IMR-90 (cell line): Measurements from ENCODE around the gene TRAPPC5. TPM values are rescaled to one million over a fixed set of nuclear protein-coding genes. Genes with fewer than 3 reads are reported as not detected.

Source experiments
- ATAC-seq: fragments of 200-7000 bp; cut with Tn5 transposase; 2 replicates; pipeline ENCODE4 v1.9.1; 2020; ENCODE audit warnings: low read depth, mild to moderate bottlenecking, moderate library complexity
- BruUV-seq: library from RNA; stranded (reverse); fragments of 400-500 nt; replicated peaks from 2 replicates; lab custom pipeline; 2021; lab: Mats Ljungman, UMichigan
- CTCF ChIA-PET: fragments of 300-600 bp; formaldehyde crosslinking; extraction: SDS; loops from one replicate; lab custom pipeline; 2021; ENCODE audit warnings: antibody characterized with exemption; lab: Yijun Ruan, JAX
- POLR2A ChIA-PET: fragments of 300-600 bp; sonication (Branson Sonifier 250); formaldehyde crosslinking; loops from one replicate; lab custom pipeline; 2022; ENCODE audit warnings: antibody characterized with exemption; ENCODE audit not compliant: unreplicated experiment; lab: Charles Lee
- DNase-seq: peaks from one replicate; pipeline ENCODE4 v3.0.0; 2013
- H2AFZ ChIP-seq: replicated peaks from 2 replicates; pipeline ENCODE3; 2013; ENCODE audit warnings: low read length, mild to moderate bottlenecking; ENCODE audit not compliant: poor library complexity
- H2AK5ac ChIP-seq: 2 replicates; pipeline ENCODE4 v1.6.1; 2013; ENCODE audit warnings: low read depth, low read length, inconsistent platforms
- H2AK9ac ChIP-seq: replicated peaks from 2 replicates; pipeline ENCODE3; 2013; ENCODE audit warnings: mild to moderate bottlenecking, low read depth, low read length, moderate library complexity; ENCODE audit not compliant: poor library complexity
- H2BK120ac ChIP-seq: 2 replicates; pipeline ENCODE4 v1.6.1; 2013; ENCODE audit warnings: low read depth, low read length, inconsistent platforms
- H2BK15ac ChIP-seq: 3 replicates; pipeline ENCODE4 v1.6.1; 2013; ENCODE audit warnings: low read depth, low read length, inconsistent platforms
- H2BK20ac ChIP-seq: 2 replicates; pipeline ENCODE4 v1.6.1; 2013; ENCODE audit warnings: low read depth, mild to moderate bottlenecking, inconsistent platforms, low read length, moderate library complexity
- H2BK5ac ChIP-seq: 2 replicates; pipeline ENCODE4 v1.6.1; 2013; ENCODE audit warnings: mild to moderate bottlenecking, low read depth, low read length, inconsistent platforms; ENCODE audit not compliant: poor library complexity, severe bottlenecking
- H3K14ac ChIP-seq: replicated peaks from 2 replicates; pipeline ENCODE4 v1.6.1; 2013; ENCODE audit warnings: low read depth, low read length, inconsistent platforms
- H3K18ac ChIP-seq: 2 replicates; pipeline ENCODE4 v1.6.1; 2013; ENCODE audit warnings: low read depth, low read length, control low read depth
- H3K23ac ChIP-seq: 2 replicates; pipeline ENCODE4 v1.6.1; 2013; ENCODE audit warnings: low read depth, low read length, inconsistent platforms
- H3K27ac ChIP-seq: 2 replicates; pipeline ENCODE4 v1.5.1; 2013; ENCODE audit warnings: mild to moderate bottlenecking, control low read depth, low read length; ENCODE audit not compliant: insufficient read depth
- H3K27me3 ChIP-seq: 2 replicates; pipeline ENCODE4 v1.6.1; 2013; ENCODE audit warnings: low read length; ENCODE audit not compliant: control insufficient read depth, insufficient read depth
- H3K36me3 ChIP-seq: 2 replicates; pipeline ENCODE4 v1.6.1; 2013; ENCODE audit warnings: low read length, mixed read lengths; ENCODE audit not compliant: control insufficient read depth, insufficient read depth
- H3K4ac ChIP-seq: 2 replicates; pipeline ENCODE4 v1.6.1; 2013; ENCODE audit warnings: low read depth, low read length, inconsistent platforms
- H3K4me1 ChIP-seq: 2 replicates; pipeline ENCODE4 v1.6.1; 2013; ENCODE audit warnings: low read length, mixed read lengths; ENCODE audit not compliant: control insufficient read depth, insufficient read depth
- H3K4me2 ChIP-seq: 2 replicates; pipeline ENCODE4 v1.6.1; 2013; ENCODE audit warnings: low read depth, mild to moderate bottlenecking, control low read depth, low read length, moderate library complexity
- H3K4me3 ChIP-seq: 2 replicates; pipeline ENCODE4 v1.5.1; 2013; ENCODE audit warnings: low read depth, mild to moderate bottlenecking, control low read depth, low read length, moderate library complexity; ENCODE audit not compliant: insufficient read depth
- H3K56ac ChIP-seq: 2 replicates; pipeline ENCODE4 v1.6.1; 2013; ENCODE audit warnings: low read length, inconsistent platforms; ENCODE audit not compliant: insufficient read depth; ENCODE audit errors: extremely low read depth
- H3K79me1 ChIP-seq, 2 experiments: 2 replicates each; pipeline ENCODE4 v1.6.1; 2013; ENCODE audit warnings: low read length in 2 of 2, inconsistent platforms in 1 of 2, low read depth in 1 of 2
- H3K9ac ChIP-seq: 2 replicates; pipeline ENCODE4 v1.6.1; 2013; ENCODE audit warnings: low read depth, low read length, control low read depth
- H3K9me1 ChIP-seq: 2 replicates; pipeline ENCODE4 v1.6.1; 2013; ENCODE audit warnings: low read length, inconsistent platforms; ENCODE audit not compliant: insufficient read depth
- H3K9me3 ChIP-seq: 2 replicates; pipeline ENCODE4 v1.6.1; 2013; ENCODE audit warnings: low read length; ENCODE audit not compliant: control insufficient read depth, insufficient read depth
- H4K20me1 ChIP-seq: 2 replicates; pipeline ENCODE4 v1.6.1; 2013; ENCODE audit warnings: low read length, inconsistent platforms; ENCODE audit not compliant: insufficient read depth
- H4K5ac ChIP-seq: 2 replicates; pipeline ENCODE4 v1.6.1; 2013; ENCODE audit warnings: mild to moderate bottlenecking, low read depth, low read length, control low read depth
- H4K8ac ChIP-seq, 2 experiments: 2 replicates each; pipeline ENCODE4 v1.6.1; 2013; ENCODE audit warnings: low read depth in 2 of 2, low read length in 2 of 2, control low read depth in 1 of 2, inconsistent platforms in 1 of 2
- H4K91ac ChIP-seq: 2 replicates; pipeline ENCODE4 v1.6.1; 2013; ENCODE audit warnings: low read depth, low read length, inconsistent platforms; ENCODE audit not compliant: insufficient read depth
- MAZ ChIP-seq: IDR thresholded peaks from 2 replicates; pipeline ENCODE4 v1.6.1; 2012; ENCODE audit warnings: low read depth, mild to moderate bottlenecking, low read length, improper control_type of control experiment, moderate library complexity, borderline replicate concordance
- WGBS, 2 experiments: methylation state at CpG; one replicate each; pipeline versions ENCODE4 v1.1.5 to v1.1.7; 2013; ENCODE audit warnings: missing lambda C conversion rate in 2 of 2; ENCODE audit not compliant: insufficient read length in 1 of 2; ENCODE audit errors: extremely low coverage in 2 of 2; 5-methylcytosine and 5-hydroxymethylcytosine counted together
- dilution Hi-C: fragments of 300-500 bp; cut with HindIII; formaldehyde crosslinking; loops from one replicate; pipeline ENCODE4 v1.14.3; 2018; ENCODE audit warnings: low sequenced_read_pairs; ENCODE audit not compliant: unreplicated experiment
- in situ Hi-C: fragments of 300-500 bp; cut with MboI; formaldehyde crosslinking; loops from 3 replicates; pipeline ENCODE4 v1.14.3; 2019; ENCODE audit warnings: low sequenced_read_pairs, inconsistent platforms, mixed read lengths
- intact Hi-C: fragments of 100-400 bp; cut with micrococcal nuclease; formaldehyde crosslinking; loops from 2 replicates; pipeline ENCODE4 v1.10.0; 2022
- polyA plus RNA-seq, 3 experiments: library from polyadenylated mRNA; depleted of rRNA; stranded (reverse); fragments of >200 nt; gene quantifications; 2 replicates each; pipeline ENCODE4 v1.2.3, GENCODE V29; 2012; ENCODE audit warnings: low replicate concordance in 1 of 3
- total RNA-seq: library from RNA; depleted of rRNA; stranded (reverse); fragments of >200 nt; gene quantifications from 2 replicates; pipeline ENCODE4 v1.2.3, GENCODE V29; 2012

TRAPPC5 gene
- total and polyA plus RNA-seq, 2 of the 4 experiments (the other 2 are of a cell fraction), result 54.7 to 109 TPM

DNA sequence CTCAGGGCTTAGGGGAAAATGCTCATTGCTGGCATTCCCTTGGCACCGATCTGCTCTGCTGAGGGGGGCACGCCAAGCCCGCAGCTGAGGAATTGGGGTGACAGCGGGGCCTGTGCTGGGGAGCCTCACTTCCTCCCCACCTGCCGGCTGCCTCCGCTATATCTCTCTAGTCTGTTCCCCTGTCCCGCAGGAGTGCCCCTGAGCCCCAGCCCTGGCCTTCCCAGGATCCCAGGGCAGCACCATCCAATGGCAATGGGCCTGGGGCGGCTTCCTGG, 34.3 kb upstream of the TRAPPC5 start:
- 40% methylated on average over 1 of the region's 8 CpGs; no CpG with 5 or more reads in 1 of the 2 experiments for WGBS, 2 experiments
- Histone ChIP-seq H3K4me1 (no peaks in the 10 kb centered on the region), H3K18ac (no peak overlapping the region), H3K14ac (no peak overlapping the region), H4K8ac (no peak overlapping the region), H2BK5ac (no peak overlapping the region), H2BK120ac (no peak overlapping the region), H2AK9ac (no peak overlapping the region), H3K27ac (no peak overlapping the region), H3K79me1 (no peaks in the 10 kb centered on the region), H2BK20ac (no peak overlapping the region), H3K4me2 (no peak overlapping the region), H3K27me3 (peaks cover 7% of the 10 kb centered on the region; the same call in 1 of the 2 replicates), H3K9me1 (no peaks in the 10 kb centered on the region), H3K9me3 (no peaks in the 10 kb centered on the region), H3K9ac (no peak overlapping the region), H3K36me3 (no peaks in the 10 kb centered on the region), H4K91ac (no peak overlapping the region), H4K5ac (no peak overlapping the region), H2AFZ (no peak overlapping the region), H2AK5ac (no peak overlapping the region), H3K23ac (no peak overlapping the region), H3K4ac (no peak overlapping the region), H2BK15ac (no peak overlapping the region), H3K4me3 (no peak overlapping the region), H3K56ac (no peak overlapping the region), H4K20me1 (no peaks in the 10 kb centered on the region)
- ChIA-PET POLR2A (no interaction called here), CTCF (no interaction called here)
- ATAC-seq (no peak), DNase-seq (no peak)
- intact Hi-C loops, result no loop called here
- BruUV-seq, result no TSS peak
- dilution Hi-C loops, result no loop called here
- in situ Hi-C loops, result no loop called here
- TF ChIP-seq MAZ, result no peak
